ENCODE results near the gene HPCAL4.

- TF ChIP-seq CTCF (IDR thresholded peaks at IDR 0.05) (peak; percentile 89 to 95 (median 93)), EP300 (IDR thresholded peaks at IDR 0.05) (no peak), POLR2AphosphoS5 (IDR thresholded peaks at IDR 0.05) (no peak)
These were observed 37.6 kb downstream of the HPCAL4 start for GRCh38 chr1:39653546-39654031.

Data from esophagus muscularis mucosa (tissue), 4 donors.